ENCODE results near the gene HSPG2.
A peak's percentile ranks its signal among the peaks of the same experiment; 100 is the strongest.
"Not testable (repeated sequence)": the region's sequence is repeated elsewhere in the genome, so short reads cannot be mapped to it uniquely, and the experiment has no call there.

HSPG2 gene

DNA sequence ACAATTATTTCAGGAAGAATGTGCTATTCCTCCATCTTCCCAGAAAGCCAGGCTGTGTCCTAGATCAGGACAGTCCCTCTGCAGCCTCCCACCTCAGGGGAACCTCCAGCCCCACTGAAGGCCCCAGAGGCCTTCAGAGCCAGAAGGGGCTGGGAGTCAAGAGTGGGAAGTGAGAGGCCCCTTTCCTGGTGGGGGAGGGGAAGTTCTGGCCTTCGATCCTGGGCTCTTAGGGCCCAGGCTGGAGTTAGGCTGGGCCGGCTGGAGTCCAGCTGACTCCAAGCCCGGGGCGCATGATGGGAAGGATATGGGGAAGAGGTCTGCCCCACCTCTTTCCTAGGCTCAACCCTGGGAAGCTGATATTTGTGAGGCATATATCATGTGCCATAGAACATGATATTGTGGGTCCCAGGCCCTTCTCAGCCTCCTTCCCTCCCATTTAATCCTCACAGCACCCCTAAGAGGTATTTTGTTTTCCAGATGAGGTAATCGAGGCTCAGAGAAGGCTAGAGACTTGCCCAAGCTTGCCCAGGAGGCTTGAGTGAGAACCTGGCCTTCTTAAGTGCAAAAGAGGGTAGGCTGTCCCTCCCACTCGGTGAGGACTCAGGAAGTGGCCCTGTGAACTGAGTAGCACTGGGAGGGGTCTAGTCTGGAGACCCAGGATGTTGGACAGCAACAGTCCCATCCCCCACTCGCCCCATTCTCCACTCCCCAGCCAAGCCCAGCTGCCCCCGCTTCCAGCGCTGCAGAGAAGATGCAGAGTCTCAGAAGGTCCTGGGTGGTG lies 18.6 kb upstream of the HSPG2 start:
- no peak for DNase-seq

- DNase-seq: no peak
Measured at GRCh38 chr1:21955058-21955457, 17.9 kb upstream of the HSPG2 start.

GRCh38 chr1:21952786-21953520 lies 15.8 kb upstream of the HSPG2 start:
- DNase-seq: no peak

DNA sequence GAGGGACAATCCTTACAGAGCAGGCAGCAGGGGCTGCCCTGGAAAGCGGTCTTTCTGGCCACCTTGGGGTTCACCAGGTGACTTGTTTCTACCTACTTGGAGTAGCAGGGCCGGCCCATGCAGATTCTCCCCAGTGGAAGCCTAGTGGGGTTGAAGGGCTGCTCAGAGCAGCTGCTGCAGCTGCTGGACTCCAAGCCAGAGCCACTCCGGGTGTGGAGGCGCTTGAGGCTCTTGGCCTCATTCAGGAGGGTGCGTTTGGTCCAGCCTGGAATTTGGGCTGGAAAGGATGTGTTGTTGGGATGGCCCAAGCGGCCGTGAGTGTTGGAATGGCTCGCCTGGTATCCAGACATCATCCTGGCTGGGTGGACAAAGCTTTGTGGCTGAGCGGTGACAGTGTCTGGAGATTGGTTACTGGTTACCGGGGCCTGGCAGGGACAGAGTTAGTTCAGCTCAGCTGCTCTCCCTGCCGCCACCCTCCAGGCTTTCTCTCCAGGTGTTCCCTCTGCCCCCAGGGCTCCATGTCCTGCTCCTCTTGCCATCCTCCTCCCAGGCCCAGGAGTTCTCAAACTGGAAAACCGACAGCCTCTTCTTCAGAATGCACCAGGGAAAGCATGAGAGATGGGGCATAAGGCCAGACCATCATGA lies 14.2 kb upstream of the HSPG2 start:
- no peak for DNase-seq

GRCh38 chr1:21950734-21951133 lies 13.6 kb upstream of the HSPG2 start:
- DNase-seq: no peak

- DNase-seq: no peak
Measured at GRCh38 chr1:21946836-21947587, 9.9 kb upstream of the HSPG2 start.

DNA sequence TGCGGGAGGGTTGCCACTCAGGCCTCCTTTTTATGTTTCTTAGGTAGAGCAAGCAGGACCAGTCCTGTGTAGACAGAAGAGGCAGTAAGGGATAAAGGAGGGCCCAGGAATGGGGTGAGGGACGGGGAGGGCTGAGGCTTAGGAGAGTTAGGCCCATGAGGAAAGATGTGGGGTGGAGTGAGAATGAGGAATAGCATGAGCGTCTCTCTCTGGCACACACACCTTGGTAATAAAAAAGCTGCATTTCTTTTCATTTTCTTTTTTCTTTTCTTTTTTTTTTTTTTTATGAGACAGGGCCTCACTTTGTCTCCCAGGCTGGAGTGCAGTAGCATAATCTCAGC lies 7.6 kb upstream of the HSPG2 start:
- no peak for DNase-seq

DNA sequence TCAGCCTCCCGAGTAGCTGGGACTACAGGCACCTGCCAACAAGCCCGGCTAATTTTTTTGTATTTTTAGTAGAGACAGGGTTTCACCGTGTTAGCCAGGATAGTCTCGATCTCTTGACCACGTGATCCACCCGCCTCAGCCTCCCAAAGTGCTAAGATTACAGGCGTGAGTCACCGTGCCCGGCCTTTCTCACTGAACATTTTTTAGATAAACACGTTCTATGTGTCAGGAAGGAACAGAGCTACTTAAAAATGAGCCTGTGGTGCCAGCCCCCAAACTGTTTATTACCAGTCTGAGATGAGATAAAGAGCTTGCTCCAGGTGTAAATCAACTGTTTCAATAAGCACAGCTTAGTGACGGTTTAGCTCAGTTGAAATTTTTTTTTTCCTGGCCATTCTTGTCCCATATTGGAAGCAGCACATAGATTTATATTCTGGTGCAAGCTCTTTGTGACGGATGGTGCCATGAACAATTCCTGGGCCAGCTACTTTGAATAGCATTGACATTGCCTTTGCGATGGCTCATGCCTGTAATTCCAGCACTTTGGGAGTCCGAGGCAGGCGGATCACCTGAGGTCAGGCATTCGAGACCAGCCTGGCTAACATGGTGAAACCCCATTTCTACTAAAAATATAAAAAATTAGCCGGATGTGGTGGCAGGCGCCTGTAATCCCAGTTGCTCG lies 6.0 kb upstream of the HSPG2 start:
- DNase-seq: not testable (repeated sequence)

GRCh38 chr1:21942464-21942863 lies 5.4 kb upstream of the HSPG2 start:
- DNase-seq: no peak

GRCh38 chr1:21941370-21941769 lies 4.3 kb upstream of the HSPG2 start:
- no peak for DNase-seq

GRCh38 chr1:21940492-21940891 lies 3.4 kb upstream of the HSPG2 start:
- no peak for DNase-seq

GRCh38 chr1:21939650-21940374 lies 2.7 kb upstream of the HSPG2 start:
- DNase-seq: peak; percentile 91

- no peak for DNase-seq
Measured at GRCh38 chr1:21938732-21939538, 1.8 kb upstream of the HSPG2 start.

DNA sequence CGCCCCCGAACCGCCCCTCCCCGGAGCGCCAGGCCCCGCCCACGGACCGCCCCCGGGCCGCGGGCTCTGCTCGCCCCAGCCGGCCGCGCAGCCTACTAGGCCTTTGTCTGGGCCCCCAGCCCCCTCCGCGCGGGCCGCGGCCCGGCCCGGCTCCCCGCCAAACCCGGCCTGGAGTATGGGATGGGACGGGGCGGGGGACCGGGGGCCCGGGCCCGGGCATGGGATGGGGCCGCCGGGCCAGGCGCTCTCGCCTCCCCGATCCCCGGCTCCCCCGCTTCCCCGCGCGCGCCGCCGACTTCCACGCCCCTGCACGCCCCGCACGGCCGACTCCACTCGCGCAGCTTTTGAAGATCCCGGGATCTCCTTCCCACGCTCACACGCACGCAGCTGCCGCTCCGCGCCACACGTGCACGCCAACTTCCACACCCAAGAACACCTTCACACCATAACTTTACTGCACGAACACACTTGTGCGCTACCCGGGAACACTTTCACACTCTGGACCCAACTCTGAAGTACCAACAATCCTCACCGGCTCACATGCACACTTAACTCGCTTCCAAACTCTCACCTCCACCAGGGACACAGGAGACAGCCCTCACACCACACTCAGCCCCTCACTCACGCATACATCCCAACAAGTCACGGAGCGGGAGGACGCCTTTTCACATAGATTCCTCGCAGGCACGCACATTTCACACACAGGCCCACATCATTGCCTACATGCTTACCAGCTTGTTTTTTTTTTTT lies 437 bp upstream of the HSPG2 start:
- DNase-seq: peak; percentile 51

DNA sequence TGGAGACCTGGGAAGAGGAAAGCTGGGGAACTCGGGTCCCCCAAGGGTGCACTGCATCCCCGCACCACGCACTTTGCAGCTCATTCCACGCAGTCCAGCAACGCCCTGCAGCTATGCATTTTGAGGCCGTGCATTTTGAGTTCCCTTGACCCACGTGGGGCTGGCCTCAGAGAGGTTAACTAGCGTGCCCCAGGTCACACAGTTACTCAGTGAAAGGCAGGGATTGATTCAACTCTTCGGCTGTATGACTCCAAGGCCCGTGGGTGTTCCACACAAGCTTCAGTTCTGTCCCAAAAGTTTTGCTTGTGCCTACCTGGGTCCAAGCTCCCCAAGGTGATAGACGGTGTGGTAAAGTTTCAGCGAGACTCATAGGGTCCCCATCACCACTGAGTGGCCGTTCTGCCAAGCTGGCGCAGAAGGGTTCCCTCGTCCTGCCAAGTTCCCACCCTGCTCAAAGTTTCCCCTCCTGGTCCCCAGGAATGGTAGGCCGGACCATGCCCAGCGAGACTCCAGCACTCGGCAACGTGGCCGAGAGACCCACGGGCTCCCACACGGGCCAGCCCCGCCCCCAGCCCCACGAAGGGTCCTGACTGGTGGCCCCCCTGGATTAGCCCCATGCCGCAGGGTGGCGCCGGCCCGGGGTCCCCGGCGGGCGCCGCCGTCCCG lies 611 bp downstream of the HSPG2 start:
- DNase-seq: no peak

DNA sequence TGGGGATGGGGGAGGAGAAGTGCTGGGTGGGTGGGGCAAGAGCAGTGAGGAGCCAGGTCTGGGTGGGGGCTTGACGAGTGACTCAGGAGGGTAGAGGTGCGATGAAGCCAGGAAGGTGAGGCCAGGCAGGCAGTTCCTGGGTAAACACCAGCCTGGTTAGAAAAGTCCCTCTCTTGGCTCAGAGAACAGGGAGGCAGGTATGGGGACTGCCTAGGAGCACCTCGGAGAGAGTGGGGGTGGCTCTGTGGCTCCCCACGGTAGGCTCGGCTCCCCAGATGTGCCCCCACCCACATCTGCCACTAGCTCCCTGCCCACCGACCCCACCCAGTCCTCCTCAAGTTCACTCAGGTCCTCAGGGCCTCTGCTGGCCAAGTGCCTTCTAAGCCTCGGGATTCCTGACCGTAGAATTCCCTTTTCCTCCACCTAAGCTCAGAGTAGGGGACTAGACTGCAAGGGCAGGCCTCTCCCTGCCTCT lies 1.2 kb downstream of the HSPG2 start:
- DNase-seq: no peak

- DNase-seq: no peak
Measured at GRCh38 chr1:21935393-21935804, 1.7 kb downstream of the HSPG2 start.

GRCh38 chr1:21933397-21934248 lies 3.5 kb downstream of the HSPG2 start:
- no peak for DNase-seq

- peak; percentile 82 for DNase-seq
Measured at GRCh38 chr1:21932127-21932526, 5.0 kb downstream of the HSPG2 start.
